Measurements from ENCODE around the gene ATP4B. TPM values are rescaled to one million over a fixed set of nuclear protein-coding genes. Genes with fewer than 3 reads are reported as not detected.

ATP4B gene
- not detected in 2 replicates for total RNA-seq

GRCh38 chr13:113657851-113658741, at the start of gene ATP4B:
Gene ATP4B (minus strand): TSS chr13:113658198. CDS start chr13:113658144, 54 bp downstream.
- no peak within 1 kb of the TSS for H3K4me3 ChIP-seq (ENCODE audit: insufficient read depth, low read length)
- peaks cover 30% of the 10 kb centered on the region for H3K27me3 ChIP-seq (ENCODE audit: insufficient read depth, low read length)
- no peaks in the 10 kb centered on the region for H3K79me2 ChIP-seq (ENCODE audit: insufficient read depth, low read length)
- no peak within 1 kb of the TSS for H2AFZ ChIP-seq (ENCODE audit: low read length)
- TF ChIP-seq, protein P1, sequence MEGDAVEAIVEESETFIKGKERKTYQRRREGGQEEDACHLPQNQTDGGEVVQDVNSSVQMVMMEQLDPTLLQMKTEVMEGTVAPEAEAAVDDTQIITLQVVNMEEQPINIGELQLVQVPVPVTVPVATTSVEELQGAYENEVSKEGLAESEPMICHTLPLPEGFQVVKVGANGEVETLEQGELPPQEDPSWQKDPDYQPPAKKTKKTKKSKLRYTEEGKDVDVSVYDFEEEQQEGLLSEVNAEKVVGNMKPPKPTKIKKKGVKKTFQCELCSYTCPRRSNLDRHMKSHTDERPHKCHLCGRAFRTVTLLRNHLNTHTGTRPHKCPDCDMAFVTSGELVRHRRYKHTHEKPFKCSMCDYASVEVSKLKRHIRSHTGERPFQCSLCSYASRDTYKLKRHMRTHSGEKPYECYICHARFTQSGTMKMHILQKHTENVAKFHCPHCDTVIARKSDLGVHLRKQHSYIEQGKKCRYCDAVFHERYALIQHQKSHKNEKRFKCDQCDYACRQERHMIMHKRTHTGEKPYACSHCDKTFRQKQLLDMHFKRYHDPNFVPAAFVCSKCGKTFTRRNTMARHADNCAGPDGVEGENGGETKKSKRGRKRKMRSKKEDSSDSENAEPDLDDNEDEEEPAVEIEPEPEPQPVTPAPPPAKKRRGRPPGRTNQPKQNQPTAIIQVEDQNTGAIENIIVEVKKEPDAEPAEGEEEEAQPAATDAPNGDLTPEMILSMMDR (IDR thresholded peaks at IDR 0.05; ENCODE audit: extremely low read depth, low read depth, low read length): no peak
- H3K36me3 ChIP-seq (ENCODE audit: insufficient read depth, low read length): no peaks in the 10 kb centered on the region
- H4K20me1 ChIP-seq (ENCODE audit: insufficient read depth, low read length): no peaks in the 10 kb centered on the region
- H3K4me1 ChIP-seq (ENCODE audit: insufficient read depth, low read length): no peaks in the 10 kb centered on the region
- DNase-seq (ENCODE audit: insufficient read length, low spot score, missing footprints): peak; percentile 57
- H3K9me3 ChIP-seq (ENCODE audit: low read depth, low read length): no peaks in the 10 kb centered on the region
- no peak within 1 kb of the TSS for H3K4me2 ChIP-seq (ENCODE audit: insufficient read depth, low read length)
- H3K27ac ChIP-seq (ENCODE audit: low read depth, low read length): no peak within 1 kb of the TSS

DNA sequence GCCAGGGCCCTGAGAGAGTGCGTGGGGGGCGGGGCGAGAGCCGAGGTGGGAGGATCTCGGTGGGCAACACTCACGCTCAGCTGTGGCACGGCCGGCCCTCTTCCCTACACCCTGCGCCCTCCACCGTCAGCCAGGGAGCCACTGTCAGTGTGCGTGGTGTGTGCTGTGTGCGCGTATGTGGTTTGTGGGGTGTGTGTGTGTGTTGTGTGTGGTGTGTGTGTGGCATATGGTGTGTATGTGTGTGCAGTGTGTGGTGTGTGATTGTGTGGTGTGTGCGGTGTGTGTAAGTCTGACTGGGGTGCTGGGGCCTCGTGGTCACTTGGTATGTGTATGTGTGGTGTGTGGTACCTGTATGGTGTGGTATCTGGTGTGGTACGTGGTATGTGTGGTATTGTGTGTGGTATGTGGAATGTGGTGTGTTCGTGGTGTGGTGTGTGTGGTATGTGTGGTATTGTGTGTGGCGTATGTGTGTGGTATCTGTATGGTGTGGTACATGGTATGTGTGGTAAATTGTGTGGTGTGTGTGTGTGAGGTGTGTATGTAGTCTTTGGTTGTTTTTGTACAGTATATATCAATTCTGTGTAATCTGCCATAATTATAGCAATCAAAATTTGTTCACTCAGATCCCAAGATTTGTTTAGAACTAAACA, 14.1 kb upstream of the ATP4B start:
- no peaks in the 10 kb centered on the region for H3K36me3 ChIP-seq (ENCODE audit: insufficient read depth, low read length)
- H3K27me3 ChIP-seq (ENCODE audit: insufficient read depth, low read length): no peaks in the 10 kb centered on the region
- no peaks in the 10 kb centered on the region for H4K20me1 ChIP-seq (ENCODE audit: insufficient read depth, low read length)
- no peak overlapping the region for H3K4me3 ChIP-seq (ENCODE audit: insufficient read depth, low read length)
- H3K4me2 ChIP-seq (ENCODE audit: insufficient read depth, low read length): no peak overlapping the region
- no peaks in the 10 kb centered on the region for H3K9me3 ChIP-seq (ENCODE audit: low read depth, low read length)
- TF ChIP-seq, protein P1 (IDR thresholded peaks at IDR 0.05; ENCODE audit: extremely low read depth, low read depth, low read length): no peak
- H2AFZ ChIP-seq (ENCODE audit: low read length): no peak overlapping the region
- H3K79me2 ChIP-seq (ENCODE audit: insufficient read depth, low read length): no peaks in the 10 kb centered on the region
- no peaks in the 10 kb centered on the region for H3K4me1 ChIP-seq (ENCODE audit: insufficient read depth, low read length)
- DNase-seq (ENCODE audit: insufficient read length, low spot score, missing footprints): peak; percentile 48
- no peak overlapping the region for H3K27ac ChIP-seq (ENCODE audit: low read depth, low read length)

DNA sequence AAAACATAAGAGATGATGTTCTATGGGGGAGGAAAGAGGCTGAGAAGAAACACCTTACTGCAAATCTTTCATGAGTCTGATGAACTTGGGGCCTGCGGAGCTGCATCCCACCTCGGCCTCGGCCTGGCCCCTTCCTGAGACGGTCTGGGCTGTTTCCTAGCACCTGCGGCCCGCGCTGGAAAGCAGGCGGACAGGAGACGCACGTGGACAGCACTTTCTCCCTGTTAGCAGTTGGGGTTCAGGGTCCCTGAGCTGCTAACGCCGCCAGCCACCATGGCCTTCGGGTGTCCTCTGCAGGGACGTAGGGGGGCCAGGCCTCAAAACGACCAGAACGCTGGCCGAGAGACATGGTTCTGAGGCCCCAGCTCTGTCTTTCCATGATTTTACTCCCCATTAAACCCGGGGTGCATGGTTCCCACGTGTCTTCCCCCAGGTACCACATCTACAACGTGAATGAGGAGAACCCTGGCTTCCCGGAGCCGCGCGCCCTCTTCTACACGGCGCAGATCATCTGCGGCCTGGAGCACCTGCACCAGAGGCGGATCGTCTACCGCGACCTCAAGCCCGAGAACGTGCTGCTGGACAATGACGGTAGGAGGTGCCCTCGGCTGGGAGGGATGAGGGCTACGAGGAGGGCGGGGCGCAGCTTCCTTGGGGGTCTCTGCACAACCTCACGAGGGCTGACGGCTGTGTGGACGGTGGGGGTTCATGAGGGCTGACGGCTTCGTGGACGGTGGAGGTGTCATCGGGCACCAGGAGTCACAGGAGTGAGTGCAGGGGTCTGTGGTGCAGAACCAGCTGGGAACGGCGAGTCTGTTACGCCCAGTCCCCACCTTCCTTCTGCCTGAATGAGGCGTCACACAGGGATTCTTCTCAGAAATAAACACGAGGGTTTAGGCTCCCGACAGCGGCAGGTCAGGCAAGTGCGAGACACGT, 13.3 kb upstream of the ATP4B start:
- peak; percentile 25 for DNase-seq (ENCODE audit: insufficient read length, low spot score, missing footprints)
- H3K4me3 ChIP-seq (ENCODE audit: insufficient read depth, low read length): no peak overlapping the region
- no peaks in the 10 kb centered on the region for H3K36me3 ChIP-seq (ENCODE audit: insufficient read depth, low read length)
- no peaks in the 10 kb centered on the region for H3K4me1 ChIP-seq (ENCODE audit: insufficient read depth, low read length)
- TF ChIP-seq, protein P1 (IDR thresholded peaks at IDR 0.05; ENCODE audit: extremely low read depth, low read depth, low read length): no peak
- H3K4me2 ChIP-seq (ENCODE audit: insufficient read depth, low read length): no peak overlapping the region
- no peaks in the 10 kb centered on the region for H4K20me1 ChIP-seq (ENCODE audit: insufficient read depth, low read length)
- no peaks in the 10 kb centered on the region for H3K79me2 ChIP-seq (ENCODE audit: insufficient read depth, low read length)
- no peaks in the 10 kb centered on the region for H3K9me3 ChIP-seq (ENCODE audit: low read depth, low read length)
- no peak overlapping the region for H2AFZ ChIP-seq (ENCODE audit: low read length)
- H3K27me3 ChIP-seq (ENCODE audit: insufficient read depth, low read length): no peaks in the 10 kb centered on the region
- no peak overlapping the region for H3K27ac ChIP-seq (ENCODE audit: low read depth, low read length)
